ENCODE data around the gene IMPA2. TPM values are rescaled to one million over a fixed set of nuclear protein-coding genes. Genes with fewer than 3 reads are reported as not detected.
"Not testable (repeated sequence)": the region's sequence is repeated elsewhere in the genome, so short reads cannot be mapped to it uniquely, and the experiment has no call there.

IMPA2 gene
- total RNA-seq, 2 experiments from 2014 or later: 23.6 to 28.9 TPM

GRCh38 chr18:12064086-12064763 lies 82.9 kb downstream of the IMPA2 start:
- H3K36me3 Mint-ChIP-seq (ENCODE audit: low read depth): no peaks in the 10 kb centered on the region
- no peak for DNase-seq
- H3K27me3 Mint-ChIP-seq (ENCODE audit: low read depth): peaks cover 2% of the 10 kb centered on the region
- no peaks in the 10 kb centered on the region for H3K4me1 Mint-ChIP-seq (ENCODE audit: low read depth)
- H3K9me3 Mint-ChIP-seq: no peaks in the 10 kb centered on the region
- H3K4me3 Mint-ChIP-seq: no peak overlapping the region
- intact Hi-C loops (cut with micrococcal nuclease): no loop called here
- H3K27ac Mint-ChIP-seq: no peak overlapping the region
- CTCF ChIA-PET: no interaction called here

DNA sequence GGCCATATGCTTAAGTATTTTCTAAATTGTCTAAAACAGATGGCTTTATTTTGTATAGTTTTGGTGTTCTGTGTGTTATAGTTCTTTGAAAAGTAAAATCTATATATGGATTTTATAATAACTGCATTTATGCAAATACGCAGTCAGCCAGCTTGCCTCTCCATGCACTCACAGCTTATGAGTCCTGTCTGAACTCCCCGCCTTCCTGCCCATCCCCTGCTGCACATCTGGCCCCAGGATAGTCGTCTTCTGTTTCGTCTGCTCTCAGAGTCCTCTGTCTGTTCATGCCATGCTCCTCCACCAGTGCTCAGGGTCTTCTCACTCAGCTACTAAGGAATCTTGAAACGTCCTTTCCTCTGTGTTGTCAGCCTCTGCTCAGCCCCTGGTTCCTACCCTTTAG lies 84.1 kb downstream of the IMPA2 start:
- Mint-ChIP-seq H3K9me3 (no peaks in the 10 kb centered on the region), H3K27ac (no peak overlapping the region), H3K27me3 (ENCODE audit: low read depth) (peaks cover 2% of the 10 kb centered on the region), H3K4me3 (no peak overlapping the region), H3K4me1 (ENCODE audit: low read depth) (no peaks in the 10 kb centered on the region), H3K36me3 (ENCODE audit: low read depth) (no peaks in the 10 kb centered on the region)
- DNase-seq: no peak
- CTCF ChIA-PET: no interaction called here
- intact Hi-C loops (cut with micrococcal nuclease): no loop called here

DNA sequence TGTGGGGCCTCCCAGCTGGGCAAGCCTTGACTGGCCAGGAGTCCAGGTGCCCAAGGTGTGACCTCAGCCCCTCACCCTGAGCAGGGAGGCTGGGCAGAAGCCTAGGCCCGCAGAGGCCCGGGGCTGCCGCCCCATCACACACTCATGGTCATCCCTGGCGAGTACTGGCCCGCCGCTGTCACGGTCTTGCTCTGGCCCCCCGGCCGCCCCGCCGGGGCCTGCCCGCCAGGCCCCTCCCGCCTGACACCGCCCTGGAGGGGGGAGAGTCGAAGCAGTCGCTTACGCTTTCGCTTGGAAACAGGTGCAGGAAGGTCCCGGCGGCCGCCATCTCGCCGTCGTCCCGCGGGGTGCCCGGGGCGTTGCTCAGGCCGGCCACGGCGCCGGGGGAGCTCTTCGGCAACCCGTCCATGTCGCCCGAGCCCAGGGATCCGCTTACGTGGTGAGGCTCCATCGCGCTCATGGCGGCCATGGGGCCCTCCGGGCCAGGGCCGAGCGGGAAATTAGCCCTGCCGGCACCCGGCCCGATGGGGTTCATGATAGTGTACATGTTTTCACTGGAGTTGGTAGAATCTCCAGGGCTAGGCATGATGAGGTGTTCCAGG lies 85.7 kb downstream of the IMPA2 start:
- Mint-ChIP-seq H3K9me3 (no peaks in the 10 kb centered on the region), H3K36me3 (ENCODE audit: low read depth) (no peaks in the 10 kb centered on the region), H3K27me3 (ENCODE audit: low read depth) (peaks cover 2% of the 10 kb centered on the region), H3K4me3 (no peak overlapping the region), H3K27ac (no peak overlapping the region), H3K4me1 (ENCODE audit: low read depth) (no peaks in the 10 kb centered on the region)
- intact Hi-C loops (cut with micrococcal nuclease): no loop called here
- CTCF ChIA-PET: no interaction called here
- DNase-seq: no peak

DNA sequence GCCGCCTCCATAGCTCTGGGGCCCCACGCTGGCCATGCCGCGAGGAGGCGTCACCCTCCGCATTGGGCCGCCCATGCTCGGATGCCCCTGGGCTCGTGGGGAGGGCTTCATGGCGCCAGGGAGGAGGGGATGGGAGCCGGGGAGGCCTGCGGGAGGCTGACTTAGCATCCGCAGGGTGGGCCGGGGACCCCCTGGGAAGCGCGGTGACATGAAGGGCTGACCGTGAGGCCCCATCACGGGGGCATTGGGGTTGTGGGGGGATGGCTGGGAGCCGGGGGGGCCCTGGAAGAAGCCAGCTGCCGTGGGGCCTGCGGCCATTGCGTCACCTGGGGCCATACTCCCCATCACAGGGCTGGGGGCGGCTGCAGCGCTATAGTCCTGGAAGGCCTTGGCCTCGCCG lies 86.4 kb downstream of the IMPA2 start:
- no peak for DNase-seq
- H3K36me3 Mint-ChIP-seq (ENCODE audit: low read depth): no peaks in the 10 kb centered on the region
- no peak overlapping the region for H3K4me3 Mint-ChIP-seq
- H3K27me3 Mint-ChIP-seq (ENCODE audit: low read depth): peaks cover 2% of the 10 kb centered on the region
- intact Hi-C loops (cut with micrococcal nuclease): no loop called here
- no peak overlapping the region for H3K27ac Mint-ChIP-seq
- H3K4me1 Mint-ChIP-seq (ENCODE audit: low read depth): no peaks in the 10 kb centered on the region
- H3K9me3 Mint-ChIP-seq: no peaks in the 10 kb centered on the region
- CTCF ChIA-PET: no interaction called here

GRCh38 chr18:12068316-12068949 lies 87.1 kb downstream of the IMPA2 start:
- H3K4me3 Mint-ChIP-seq; CTCF ChIA-PET; DNase-seq; H3K27me3 Mint-ChIP-seq (ENCODE audit: low read depth); intact Hi-C loops (cut with micrococcal nuclease); H3K27ac Mint-ChIP-seq; H3K9me3 Mint-ChIP-seq; H3K36me3 Mint-ChIP-seq (ENCODE audit: low read depth); H3K4me1 Mint-ChIP-seq (ENCODE audit: low read depth): not testable (repeated sequence)

- no peak overlapping the region for H3K27ac Mint-ChIP-seq
- H3K36me3 Mint-ChIP-seq (ENCODE audit: low read depth): no peaks in the 10 kb centered on the region
- DNase-seq: no peak
- H3K4me1 Mint-ChIP-seq (ENCODE audit: low read depth): no peaks in the 10 kb centered on the region
- no peak overlapping the region for H3K4me3 Mint-ChIP-seq
- CTCF ChIA-PET: no interaction called here
- intact Hi-C loops (cut with micrococcal nuclease): no loop called here
- H3K9me3 Mint-ChIP-seq: no peaks in the 10 kb centered on the region
- H3K27me3 Mint-ChIP-seq (ENCODE audit: low read depth): peaks cover 6% of the 10 kb centered on the region
Observed at GRCh38 chr18:12068950-12069320, 87.6 kb downstream of the IMPA2 start.

DNA sequence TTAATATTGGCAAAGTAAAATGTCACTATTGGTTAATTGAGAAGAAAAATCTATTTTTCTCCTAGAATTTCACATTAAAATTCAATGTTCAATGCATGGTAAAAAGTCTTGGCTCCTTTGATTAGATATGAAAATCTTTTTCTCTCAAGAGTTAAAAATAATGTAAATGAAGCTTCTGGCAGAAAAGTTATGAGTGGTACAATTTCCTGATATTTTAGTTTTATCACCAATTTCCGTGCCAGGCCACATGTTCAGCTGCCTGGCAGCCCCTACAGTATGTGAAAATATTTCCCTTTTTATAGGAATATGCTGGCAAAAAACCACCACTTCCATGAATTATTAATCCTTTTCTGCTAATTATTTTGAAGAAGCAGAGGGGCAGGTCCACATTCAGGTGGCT lies 89.8 kb downstream of the IMPA2 start:
- H3K4me3 Mint-ChIP-seq; H3K27ac Mint-ChIP-seq; intact Hi-C loops (cut with micrococcal nuclease); H3K36me3 Mint-ChIP-seq (ENCODE audit: low read depth); CTCF ChIA-PET; DNase-seq; H3K9me3 Mint-ChIP-seq; H3K4me1 Mint-ChIP-seq (ENCODE audit: low read depth): not testable (repeated sequence)
- H3K27me3 Mint-ChIP-seq (ENCODE audit: low read depth): peaks cover 11% of the 10 kb centered on the region

DNA sequence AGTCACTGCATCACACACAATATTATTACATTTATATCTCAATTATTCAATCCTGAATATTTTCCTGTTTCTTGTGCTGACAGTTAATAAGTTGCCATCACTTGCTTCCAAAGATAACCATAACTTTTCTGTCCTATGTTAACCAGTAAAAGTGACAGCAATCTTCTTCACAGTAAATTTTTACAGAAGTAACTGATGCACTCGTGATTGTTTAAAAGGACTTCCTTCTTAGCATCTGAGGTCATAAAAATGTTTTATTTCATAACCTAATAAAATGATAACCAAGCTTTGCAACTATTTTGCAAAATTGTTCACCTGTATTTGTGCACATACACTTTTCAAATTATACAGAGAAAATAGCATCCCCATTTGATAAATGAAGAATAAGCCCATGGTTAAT lies 91.7 kb downstream of the IMPA2 start:
- intact Hi-C loops (cut with micrococcal nuclease): no loop called here
- Mint-ChIP-seq H3K4me3 (no peak overlapping the region), H3K4me1 (ENCODE audit: low read depth) (no peaks in the 10 kb centered on the region), H3K36me3 (ENCODE audit: low read depth) (no peaks in the 10 kb centered on the region), H3K9me3 (no peaks in the 10 kb centered on the region), H3K27me3 (ENCODE audit: low read depth) (peaks cover 14% of the 10 kb centered on the region), H3K27ac (no peak overlapping the region)
- CTCF ChIA-PET: no interaction called here
- no peak for DNase-seq

DNA sequence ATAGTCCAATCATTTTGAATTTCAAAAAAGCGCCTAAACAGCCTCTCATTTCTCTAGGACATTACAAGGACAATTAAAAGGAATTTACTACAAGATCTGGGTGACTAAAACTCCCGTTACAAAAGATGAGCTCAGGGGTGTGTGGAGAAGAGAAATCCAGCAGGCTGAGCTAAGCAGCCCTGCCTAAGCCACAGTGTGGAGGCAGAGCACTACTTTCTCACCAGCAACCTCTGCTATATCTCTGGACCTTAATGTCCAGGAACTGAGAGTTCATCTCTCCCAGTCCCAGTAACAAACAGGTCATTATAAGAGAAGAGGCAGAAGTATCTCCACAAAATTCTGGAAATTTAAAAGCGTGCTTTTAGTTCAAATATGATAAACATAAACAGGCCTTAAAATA lies 93.4 kb downstream of the IMPA2 start:
- H3K27ac Mint-ChIP-seq: no peak overlapping the region
- CTCF ChIA-PET: no interaction called here
- no peak for DNase-seq
- H3K27me3 Mint-ChIP-seq (ENCODE audit: low read depth): peaks cover 13% of the 10 kb centered on the region
- intact Hi-C loops (cut with micrococcal nuclease): no loop called here
- no peaks in the 10 kb centered on the region for H3K9me3 Mint-ChIP-seq
- no peaks in the 10 kb centered on the region for H3K36me3 Mint-ChIP-seq (ENCODE audit: low read depth)
- H3K4me1 Mint-ChIP-seq (ENCODE audit: low read depth): no peaks in the 10 kb centered on the region
- H3K4me3 Mint-ChIP-seq: no peak overlapping the region

DNA sequence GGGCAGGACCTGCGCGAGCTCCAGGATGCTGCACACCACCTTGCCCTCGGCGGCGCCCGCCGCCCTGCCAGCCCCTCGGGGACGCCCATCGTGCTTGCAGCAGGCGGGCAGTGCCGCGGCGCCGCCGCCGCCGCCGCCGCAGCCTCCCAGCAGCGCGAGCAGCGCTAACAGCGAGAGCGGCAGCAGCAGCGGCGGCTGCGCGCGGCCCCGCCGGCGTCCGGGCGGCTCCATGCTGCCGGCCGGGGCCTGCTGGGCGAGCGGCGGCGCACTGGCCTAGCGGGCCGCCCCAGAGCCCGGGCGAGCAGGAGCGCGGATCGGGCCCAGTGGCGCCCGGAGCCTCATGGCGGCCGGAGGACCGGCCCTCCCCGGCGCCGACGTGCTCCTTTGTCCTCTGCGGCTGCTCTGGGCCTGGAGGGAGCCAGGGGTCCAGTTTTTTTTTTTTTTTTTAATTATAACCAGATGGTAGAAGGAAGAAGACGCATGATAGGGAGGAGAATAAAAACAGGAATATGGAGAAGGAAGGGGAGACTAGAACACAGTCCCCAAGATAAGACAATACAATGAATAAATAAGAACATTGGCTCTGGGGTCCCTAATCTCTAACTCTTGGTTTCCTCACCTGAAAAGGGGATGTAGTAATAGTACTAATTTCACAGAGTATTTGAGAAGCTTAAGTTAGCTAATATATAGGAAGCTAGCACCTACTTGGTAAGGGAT lies 95.3 kb downstream of the IMPA2 start:
- no peak overlapping the region for H3K27ac Mint-ChIP-seq
- H3K27me3 Mint-ChIP-seq (ENCODE audit: low read depth): peaks cover 13% of the 10 kb centered on the region
- CTCF ChIA-PET: no interaction called here
- no peak for DNase-seq
- H3K36me3 Mint-ChIP-seq (ENCODE audit: low read depth): no peaks in the 10 kb centered on the region
- H3K4me1 Mint-ChIP-seq (ENCODE audit: low read depth): no peaks in the 10 kb centered on the region
- intact Hi-C loops (cut with micrococcal nuclease): no loop called here
- H3K4me3 Mint-ChIP-seq: no peak overlapping the region
- no peaks in the 10 kb centered on the region for H3K9me3 Mint-ChIP-seq

GRCh38 chr18:12077994-12078393 lies 96.7 kb downstream of the IMPA2 start:
- H3K27me3 Mint-ChIP-seq (ENCODE audit: low read depth): peaks cover 13% of the 10 kb centered on the region
- H3K9me3 Mint-ChIP-seq; intact Hi-C loops (cut with micrococcal nuclease); DNase-seq; H3K4me1 Mint-ChIP-seq (ENCODE audit: low read depth); H3K4me3 Mint-ChIP-seq; H3K27ac Mint-ChIP-seq; H3K36me3 Mint-ChIP-seq (ENCODE audit: low read depth); CTCF ChIA-PET: not testable (repeated sequence)

GRCh38 chr18:12079491-12080237 lies 98.4 kb downstream of the IMPA2 start:
- Mint-ChIP-seq H3K36me3 (ENCODE audit: low read depth) (no peaks in the 10 kb centered on the region), H3K4me3 (no peak overlapping the region), H3K4me1 (ENCODE audit: low read depth) (no peaks in the 10 kb centered on the region), H3K9me3 (no peaks in the 10 kb centered on the region), H3K27ac (no peak overlapping the region), H3K27me3 (ENCODE audit: low read depth) (peaks cover 9% of the 10 kb centered on the region)
- CTCF ChIA-PET: no interaction called here
- intact Hi-C loops (cut with micrococcal nuclease): no loop called here
- DNase-seq: no peak

Data from activated naive CD4-positive, alpha-beta T cell treated with anti-CD3 and anti-CD28 coated beads for 36 hours (primary cell).